NCI-H82 treated with DMSO at 0.1 percent for 48 hours (cell line): ENCODE measurements around the gene APP.

ENCODE experiments used
- DNase-seq: peaks from one replicate; lab custom pipeline; 2025; ENCODE audit not compliant: unreplicated experiment; lab: John Stamatoyannopoulos, UW

APP gene

DNA sequence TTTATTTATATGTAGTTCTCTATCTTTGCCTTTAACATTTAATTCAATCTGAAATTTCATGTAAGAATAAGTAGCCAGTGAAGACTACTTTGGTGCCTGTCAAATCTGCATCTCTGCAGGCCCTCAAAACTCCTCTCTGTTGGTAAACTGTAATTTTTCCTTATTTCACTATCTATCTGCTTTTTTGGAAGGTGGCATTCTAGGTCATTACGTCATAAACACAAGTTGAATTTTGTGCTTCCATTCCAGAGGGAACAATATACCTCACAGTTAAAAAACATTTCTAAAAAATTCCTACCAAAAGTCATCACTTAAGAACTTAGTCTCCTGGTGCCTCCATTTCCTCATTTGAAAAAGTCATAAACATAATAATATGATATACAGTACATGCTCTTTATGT lies 259.8 kb downstream of the APP start:
- DNase-seq, result no peak

DNA sequence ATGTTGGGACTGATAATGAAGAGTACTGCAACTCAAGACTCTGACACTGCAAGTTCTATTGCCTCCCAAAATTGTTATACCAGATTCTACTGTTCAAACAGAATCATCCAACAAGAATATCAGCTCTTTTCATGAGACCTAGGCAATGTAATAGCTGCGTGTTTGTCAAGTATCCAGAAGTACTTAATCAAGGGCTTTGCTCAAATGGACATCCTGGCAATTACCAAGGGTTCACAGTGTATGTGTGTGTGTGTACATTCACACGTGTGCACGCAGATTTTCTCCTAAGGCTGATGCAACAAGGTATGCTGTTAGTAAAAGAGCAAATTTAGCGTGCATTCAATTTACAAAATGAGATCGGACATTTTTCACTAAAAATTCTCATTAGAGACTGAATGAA lies 261.2 kb downstream of the APP start:
- no peak for DNase-seq

- no peak for DNase-seq
Observed at GRCh38 chr21:25908495-25908894, 262.1 kb downstream of the APP start.

GRCh38 chr21:25907573-25908275 lies 262.8 kb downstream of the APP start:
- no peak for DNase-seq

GRCh38 chr21:25906587-25906986 lies 264.0 kb downstream of the APP start:
- no peak for DNase-seq

DNA sequence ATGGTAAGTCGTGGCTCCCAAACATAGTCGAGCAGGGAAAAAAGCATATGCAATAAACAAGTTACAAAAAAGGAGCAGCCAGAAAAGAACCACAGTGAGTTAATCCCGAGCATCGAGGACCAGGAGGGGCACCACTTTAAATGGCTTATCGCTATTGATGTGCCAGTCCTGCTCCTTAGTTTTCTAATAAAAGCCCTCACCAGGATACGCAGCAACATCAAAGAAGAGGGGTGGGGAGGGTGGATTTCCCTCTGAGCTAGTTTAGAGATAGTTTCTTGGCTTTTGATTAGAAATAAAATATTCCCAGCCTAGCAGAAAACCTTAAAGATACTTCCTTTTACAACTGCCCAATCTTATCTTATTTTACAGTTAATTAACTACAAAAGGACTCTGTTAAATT lies 265.4 kb downstream of the APP start:
- DNase-seq, result no peak

DNA sequence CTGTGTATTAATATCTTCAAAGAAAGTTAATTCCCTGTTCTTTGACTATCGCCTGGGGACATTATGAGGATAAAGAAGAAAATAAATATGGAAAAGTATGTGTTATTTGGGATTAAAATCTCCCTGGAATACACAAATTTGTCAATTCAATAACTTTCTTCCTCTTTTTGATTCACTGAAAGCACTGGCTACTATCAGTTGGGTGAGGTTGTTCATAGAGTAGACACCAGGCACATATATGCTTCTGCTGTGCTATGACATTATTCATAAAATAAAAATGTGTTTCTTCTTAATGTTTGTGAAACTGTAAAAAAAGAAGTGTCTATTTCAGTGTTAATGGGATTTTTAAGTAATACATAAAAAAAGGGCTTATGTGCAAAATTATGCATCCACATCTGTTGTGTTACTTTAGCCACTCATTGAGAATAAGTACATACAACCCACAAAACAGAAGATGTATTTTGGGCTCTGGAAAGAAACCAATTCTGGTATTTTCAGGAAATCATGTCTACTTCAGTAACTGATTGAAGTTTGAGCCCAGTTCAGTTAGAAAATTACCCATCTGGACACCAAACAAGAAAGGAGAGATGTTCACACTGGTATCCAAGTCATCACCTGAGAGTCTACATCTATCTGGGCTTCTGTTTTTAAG lies 266.4 kb downstream of the APP start:
- no peak for DNase-seq

DNA sequence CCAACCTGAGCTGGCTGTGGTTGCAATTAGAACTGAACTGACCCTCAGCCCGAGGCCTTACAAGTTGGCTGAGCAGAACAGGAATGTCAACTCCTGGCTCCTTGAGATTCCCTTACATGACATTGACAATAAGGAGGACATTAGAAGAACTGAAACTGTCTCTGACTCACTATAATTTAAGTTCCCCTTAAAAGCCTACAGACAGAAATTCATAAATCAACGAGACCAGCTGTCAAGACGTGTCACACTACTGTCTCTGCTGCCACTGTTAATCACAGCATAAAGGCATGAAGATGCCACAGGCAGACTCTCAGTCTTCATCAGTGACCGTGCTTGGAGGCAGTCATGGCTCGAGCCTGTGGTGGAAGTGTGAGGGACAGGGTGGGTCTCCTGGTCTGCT lies 267.0 kb downstream of the APP start:
- DNase-seq, result no peak

DNA sequence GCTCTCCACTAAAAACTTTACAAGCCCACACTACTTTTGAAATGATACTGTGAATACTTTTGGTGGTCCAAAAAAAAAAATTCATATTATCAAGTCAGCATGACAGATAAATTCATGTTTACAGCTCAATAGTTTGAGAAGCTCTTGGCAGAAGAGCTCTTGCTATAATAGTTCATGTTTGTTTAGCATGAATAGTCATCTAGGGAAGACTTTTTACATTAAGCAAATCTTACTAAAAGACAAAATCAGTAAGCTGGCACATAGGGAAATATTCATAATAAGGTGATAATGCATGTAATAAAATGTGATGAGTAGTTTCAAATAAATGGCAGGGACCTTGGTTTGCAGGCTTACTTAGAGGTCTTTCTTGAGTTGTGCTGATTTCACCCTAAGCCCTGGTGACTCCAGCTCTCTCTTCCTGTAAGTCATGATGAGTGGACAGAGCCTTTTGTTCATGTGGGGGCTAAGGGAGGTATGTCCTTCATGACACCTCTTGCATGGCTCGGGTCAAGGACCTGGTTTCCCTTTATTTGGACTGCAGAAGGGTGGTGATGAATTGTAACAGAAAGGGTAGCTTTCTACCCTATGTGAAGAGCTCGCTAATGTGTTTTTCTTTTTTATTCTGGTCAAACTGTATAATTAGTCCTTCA lies 269.1 kb downstream of the APP start:
- DNase-seq, result no peak

GRCh38 chr21:25898671-25899070 lies 271.9 kb downstream of the APP start:
- DNase-seq, result no peak

GRCh38 chr21:25897383-25897782 lies 273.2 kb downstream of the APP start:
- DNase-seq, result no peak

- no peak for DNase-seq
Observed at GRCh38 chr21:25896501-25897056, 274.0 kb downstream of the APP start.

DNA sequence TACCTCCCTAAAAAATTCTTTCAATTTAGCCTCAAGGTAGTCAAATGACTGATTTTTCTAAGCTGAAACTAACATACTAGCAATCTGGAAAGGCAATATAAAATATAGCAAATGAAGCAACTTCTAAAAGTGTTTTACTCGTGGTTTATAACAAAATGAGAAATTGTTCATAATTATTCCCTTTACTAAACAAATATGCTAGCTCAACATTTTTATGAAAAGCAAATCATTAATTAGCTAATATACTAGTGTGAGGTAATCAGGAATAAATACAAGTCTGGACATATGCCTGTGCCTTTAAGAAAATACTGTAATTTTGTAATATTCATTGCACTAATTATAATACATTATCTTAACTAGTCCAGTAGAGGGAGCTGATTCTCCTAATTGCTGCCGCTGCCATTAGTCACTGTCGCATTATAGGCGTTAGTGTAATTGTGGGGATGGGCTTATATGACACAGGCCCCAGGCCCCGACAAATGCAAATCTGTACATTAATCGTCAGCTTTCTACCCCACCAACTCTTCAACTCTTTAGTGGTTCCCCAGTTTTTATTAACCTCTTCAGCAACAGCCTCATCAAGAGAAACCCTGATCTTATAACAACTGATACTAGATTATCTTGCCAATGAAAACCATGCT lies 274.9 kb downstream of the APP start:
- peak; percentile 54 for DNase-seq

GRCh38 chr21:25893191-25893590 lies 277.4 kb downstream of the APP start:
- no peak for DNase-seq

GRCh38 chr21:25891596-25891995 lies 279.0 kb downstream of the APP start:
- DNase-seq, result no peak

DNA sequence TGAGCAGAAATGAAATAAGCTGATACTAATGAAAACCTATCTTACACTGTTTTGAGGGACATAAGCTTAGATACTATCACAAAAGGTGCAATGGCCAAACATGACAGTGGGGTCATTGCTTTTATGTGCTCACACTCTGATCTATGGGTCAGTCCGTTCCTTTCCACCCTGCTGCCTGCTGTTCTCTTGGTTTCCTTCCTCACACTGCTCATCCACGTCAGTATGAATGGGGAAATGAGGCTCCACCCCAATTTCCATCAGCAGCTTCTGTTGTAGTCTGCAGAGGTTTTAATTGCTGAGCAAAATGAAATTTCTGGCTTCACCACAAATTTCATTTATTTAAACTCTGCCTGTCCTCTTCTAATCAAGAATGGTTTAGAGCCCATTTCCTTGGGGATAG lies 280.6 kb downstream of the APP start:
- DNase-seq, result no peak

GRCh38 chr21:25888711-25889110 lies 281.9 kb downstream of the APP start:
- no peak for DNase-seq

DNA sequence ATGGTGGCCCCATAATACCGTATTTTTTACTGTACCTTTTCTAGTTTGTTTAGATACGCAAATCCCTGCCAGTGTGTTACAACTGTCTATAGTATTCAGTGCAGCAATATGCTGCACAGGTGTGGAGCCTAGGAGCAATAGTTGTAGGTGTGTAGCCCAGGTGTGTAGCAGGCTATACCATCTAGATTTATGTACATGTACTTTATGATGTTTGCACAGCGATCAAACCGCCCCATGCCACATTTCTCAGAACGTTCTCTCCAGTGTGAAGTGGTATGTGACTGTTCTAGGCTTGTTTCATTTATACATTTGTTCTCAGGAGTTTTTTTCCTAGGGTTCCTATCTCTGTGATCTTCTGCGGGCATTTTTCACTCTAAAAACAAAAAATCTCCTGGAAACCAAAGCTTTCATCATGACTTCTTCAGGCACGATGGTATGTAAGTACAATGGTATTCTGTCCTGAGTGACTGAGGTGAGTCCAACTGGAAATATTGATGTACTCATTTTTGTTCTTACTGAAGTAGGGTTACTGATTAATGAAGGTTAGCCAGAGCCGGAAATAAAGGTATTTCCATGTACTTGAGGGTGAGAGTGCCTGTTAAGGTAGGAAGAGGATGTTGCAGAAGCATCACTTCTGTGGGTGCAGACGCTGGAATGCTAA lies 282.8 kb downstream of the APP start:
- DNase-seq, result no peak

DNA sequence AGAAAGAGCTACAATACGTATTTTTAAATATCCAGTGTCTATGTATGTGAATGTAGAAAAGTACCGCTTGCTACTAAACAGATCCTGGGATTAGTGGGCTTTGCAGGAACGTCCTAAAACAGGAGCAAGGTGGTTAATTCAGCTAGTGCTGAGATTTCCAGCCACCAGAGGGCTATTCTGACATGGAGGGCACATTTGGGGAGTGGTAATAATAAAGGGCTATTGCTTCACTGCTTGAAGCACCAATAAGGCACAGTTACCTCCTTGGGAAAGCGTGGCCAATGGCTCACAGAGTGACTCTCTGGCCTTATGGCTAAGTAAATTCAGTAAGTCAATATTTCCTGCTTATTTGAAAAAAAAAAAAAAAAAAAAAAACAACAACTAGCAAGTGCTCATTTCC lies 283.4 kb downstream of the APP start:
- DNase-seq, result no peak

DNA sequence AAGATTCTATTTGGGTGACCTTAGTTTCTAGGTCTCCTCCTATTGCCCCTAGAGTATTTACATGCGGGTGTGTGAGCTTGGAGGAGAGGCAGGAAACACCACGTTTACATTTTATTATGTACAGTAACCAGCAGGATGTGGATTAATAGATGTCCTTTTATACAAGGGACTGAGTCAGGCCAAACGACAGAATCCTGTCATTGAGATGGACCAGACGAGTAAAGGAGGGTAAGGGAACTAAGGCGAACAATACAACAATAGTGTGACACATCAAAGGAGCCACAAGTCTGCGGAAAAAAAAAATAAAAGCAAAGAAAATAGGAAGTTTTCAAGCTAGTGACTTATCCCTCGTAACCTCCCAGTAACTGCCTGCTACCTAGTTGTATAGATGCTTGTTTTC lies 284.7 kb downstream of the APP start:
- no peak for DNase-seq

GRCh38 chr21:25885405-25885804 lies 285.2 kb downstream of the APP start:
- no peak for DNase-seq
